Head of caudate nucleus (tissue), 42 donors: ENCODE results near the gene FHOD3.

Source experiments
- DNase-seq, 42 donors: peaks; one replicate each; pipeline versions ENCODE4 v3.0.0 to v3.0.0-alpha.2; 2020 to 2021; ENCODE audit warnings: mixed read lengths in 7 of 42
- intact Hi-C: fragments of 100-400 bp; cut with DNase I; formaldehyde crosslinking; loops from one replicate; pipeline ENCODE4 v1.15.0; 2022

The FHOD3 gene

DNA sequence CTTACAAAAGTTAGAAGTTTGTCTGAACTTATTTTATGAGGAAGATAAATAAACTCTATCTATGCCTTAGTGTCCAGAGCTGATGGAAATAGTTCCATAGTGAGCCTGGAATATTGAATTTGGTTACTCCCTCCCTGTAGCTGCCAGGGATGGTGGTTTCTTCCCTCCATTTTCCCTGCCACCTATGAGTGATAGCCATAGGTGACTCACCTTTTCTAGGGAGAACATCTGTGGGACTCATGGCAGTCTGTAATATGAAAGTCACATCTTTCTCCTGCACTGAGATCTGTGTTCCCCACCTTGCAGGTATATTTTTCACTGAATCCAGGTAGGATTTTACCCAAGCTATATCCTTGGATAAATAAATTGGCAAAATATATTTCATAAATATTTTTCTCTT, 382.5 kb downstream of the FHOD3 start:
- DNase-seq: no peak
- intact Hi-C loops: no loop called here

DNA sequence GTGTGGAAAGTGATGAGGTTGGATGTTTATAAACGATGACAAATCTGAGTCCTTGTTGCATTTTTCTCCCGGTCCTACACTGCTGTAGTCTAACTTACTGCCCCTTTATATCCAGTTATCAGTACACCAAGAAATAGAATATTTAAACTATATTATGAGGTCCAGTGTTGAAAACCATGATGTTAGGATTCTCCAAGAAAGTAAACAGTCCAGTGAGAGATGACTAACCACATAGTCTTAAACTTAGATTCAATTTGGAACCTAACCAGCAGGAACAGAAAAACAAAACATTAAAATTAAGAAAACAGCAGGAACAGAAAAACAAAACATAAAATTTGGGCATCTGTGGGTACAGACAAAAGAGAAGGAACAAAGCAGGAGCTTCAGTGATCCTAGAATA, 388.1 kb downstream of the FHOD3 start:
- DNase-seq: no peak
- intact Hi-C loops: no loop called here

DNA sequence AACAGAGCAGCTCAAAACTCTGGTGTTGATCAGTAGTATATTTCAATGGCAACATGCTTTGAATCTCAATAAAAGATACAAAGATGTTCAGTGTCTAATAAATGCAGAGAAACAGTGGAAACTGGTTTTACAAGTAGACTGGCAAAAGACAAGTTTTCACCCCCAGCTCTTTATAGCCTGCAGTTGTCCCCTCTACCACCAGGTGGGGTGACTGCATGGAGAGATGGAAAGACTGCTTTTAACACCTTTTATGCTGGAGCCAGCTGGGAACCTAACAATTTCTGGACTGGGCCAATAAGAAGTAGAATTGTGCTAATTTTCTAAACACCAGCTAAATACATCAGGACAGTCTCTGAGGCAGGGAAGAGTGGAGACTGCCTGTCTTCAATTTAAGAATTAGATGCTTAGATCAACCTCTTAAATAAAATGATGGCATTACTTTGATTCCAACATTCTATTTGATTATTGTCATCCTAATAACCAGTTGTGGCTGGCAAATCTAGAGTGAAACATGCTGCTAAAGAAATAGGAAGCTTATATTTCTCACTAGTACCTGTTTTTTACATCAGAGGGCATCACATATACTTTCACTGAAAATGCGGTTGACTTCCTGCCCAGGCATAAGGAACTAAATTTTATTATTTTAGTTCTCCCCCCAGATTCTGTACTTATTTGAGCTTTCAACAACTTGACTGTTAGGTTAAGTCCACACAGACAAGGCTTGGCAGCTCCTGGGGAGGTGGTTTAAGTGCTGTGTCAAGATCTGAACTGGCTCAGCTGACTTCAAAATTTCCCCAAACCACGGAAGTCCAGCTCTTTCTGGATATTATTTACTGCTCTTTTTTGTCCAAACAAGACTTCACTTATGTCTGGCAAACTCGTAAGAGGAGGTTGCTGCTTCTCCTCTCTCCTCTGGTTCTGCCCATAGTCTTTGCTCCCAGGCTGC, 390.8 kb downstream of the FHOD3 start:
- peak; percentile 17 to 90 (median 72) for DNase-seq
- intact Hi-C loops: no loop called here

- no peak for DNase-seq
- intact Hi-C loops: loop anchor here (5.0 kb wide), 1 partner anchor 65 kb away; no protein-coding TSS in a partner anchor
Observed at GRCh38 chr18:36692371-36692770, 394.9 kb downstream of the FHOD3 start.

- intact Hi-C loops: loop anchor here (5.0 kb wide), 1 partner anchor 64 kb away; no protein-coding TSS in a partner anchor
Observed at GRCh38 chr18:36692921-36693332, 395.4 kb downstream of the FHOD3 start.

GRCh38 chr18:36693931-36694620, 396.6 kb downstream of the FHOD3 start:
- no peak for DNase-seq
- intact Hi-C loops: loop anchor here (5.0 kb wide), 1 partner anchor 63 kb away; no protein-coding TSS in a partner anchor

More at GRCh38 chr18:36692921-36693332, 395.4 kb downstream of the FHOD3 start:
- DNase-seq: no peak

GRCh38 chr18:36695806-36696205, 398.3 kb downstream of the FHOD3 start:
- DNase-seq: no peak
- intact Hi-C loops: no loop called here

DNA sequence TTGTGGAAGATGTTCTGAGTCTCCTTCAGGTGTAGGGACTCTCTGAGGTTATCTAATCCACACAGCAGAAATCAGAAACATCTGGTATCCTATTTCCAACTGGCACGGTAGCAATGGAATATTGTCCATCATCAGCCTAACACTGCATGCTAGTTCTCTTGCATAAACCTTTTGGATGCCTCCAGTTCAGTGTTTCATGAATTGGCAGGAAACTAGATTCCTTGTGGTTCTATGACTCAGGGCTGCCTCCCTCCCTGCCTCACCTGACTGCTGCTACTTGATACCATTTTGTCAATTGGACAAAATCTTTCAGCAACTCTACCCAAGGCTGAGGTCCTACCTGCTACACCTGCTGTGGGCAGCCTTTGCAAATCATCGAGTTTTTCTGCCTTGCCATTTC, 400.4 kb downstream of the FHOD3 start:
- DNase-seq: no peak
- intact Hi-C loops: no loop called here

DNA sequence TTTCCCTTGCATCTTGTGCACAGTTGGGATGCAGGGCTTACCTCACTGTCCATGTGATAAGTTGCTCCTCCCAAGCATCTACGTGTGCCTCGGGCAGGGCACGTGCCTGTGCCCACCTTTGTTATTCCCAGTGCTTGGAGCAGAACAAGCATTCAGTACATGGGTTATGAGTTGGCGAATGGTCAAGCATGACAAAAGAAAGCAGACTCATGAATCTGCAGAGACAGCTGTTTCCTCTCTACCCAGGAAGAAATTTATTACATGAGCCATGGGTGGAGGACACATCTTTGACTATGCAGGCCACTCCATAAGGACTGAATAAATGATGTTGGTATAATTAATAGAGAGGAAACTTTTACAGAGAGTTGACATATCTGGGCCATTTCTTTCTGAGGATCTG, 403.4 kb downstream of the FHOD3 start:
- no peak for DNase-seq
- intact Hi-C loops: no loop called here

- intact Hi-C loops: no loop called here
- no peak for DNase-seq
Observed at GRCh38 chr18:36702401-36703013, 405.0 kb downstream of the FHOD3 start.

DNA sequence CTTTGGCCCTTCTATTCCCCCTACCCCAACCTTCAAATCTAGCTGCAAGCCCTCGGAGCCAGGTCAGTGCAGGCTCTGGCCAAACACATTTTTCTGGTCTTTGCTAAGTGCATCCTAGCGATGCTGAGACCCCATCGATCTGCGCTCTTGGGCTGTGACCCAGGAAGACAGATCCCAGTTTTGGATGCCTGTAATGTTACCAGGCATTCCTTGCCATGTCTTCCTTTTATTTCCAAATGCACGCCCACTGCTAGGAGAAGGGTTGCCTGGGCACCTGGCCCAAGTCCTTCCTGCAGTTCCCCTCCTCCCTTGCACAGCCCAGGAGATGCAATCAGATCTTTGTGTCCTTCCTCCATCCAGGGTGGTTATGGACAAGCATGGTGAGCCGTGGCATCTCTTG, 406.6 kb downstream of the FHOD3 start:
- intact Hi-C loops: no loop called here

DNA sequence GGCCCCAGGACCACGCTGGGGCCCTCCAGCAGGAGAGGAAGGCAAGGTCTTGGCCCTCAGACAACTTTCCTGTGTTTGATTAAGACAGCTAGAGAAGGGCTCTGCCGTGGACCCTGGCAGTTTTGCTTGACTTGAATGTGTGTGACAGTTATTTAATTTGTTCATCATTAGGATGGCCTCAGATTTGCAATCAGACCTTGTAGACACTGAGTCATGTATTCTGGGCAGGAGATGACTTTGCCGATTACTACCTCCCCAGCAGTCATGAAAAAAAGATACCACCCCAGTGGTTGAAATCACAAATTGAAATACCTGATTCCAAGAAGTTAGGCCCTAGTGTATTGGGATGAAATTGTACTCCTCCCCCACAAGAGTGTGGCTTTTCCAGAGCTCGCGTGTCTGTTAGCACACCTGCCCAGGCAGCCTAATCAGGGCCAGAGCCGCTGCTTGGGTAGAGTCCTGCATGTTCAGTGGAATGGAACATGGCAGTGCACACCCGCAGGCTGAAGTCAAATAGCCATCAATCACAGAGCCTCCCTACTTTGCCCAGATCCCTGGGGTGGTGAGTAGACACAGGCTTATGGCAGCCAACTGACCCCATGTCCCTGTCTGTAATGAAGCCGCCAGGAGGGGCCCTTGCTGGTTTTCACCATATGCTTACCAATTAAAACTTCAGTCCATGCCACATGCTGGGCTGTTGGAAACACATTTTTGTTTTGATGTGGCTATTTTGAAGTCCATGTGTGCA, 408.8 kb downstream of the FHOD3 start:
- intact Hi-C loops: no loop called here
- no peak for DNase-seq

More for the DNA sequence above, 406.6 kb downstream of the FHOD3 start:
- DNase-seq: no peak

DNA sequence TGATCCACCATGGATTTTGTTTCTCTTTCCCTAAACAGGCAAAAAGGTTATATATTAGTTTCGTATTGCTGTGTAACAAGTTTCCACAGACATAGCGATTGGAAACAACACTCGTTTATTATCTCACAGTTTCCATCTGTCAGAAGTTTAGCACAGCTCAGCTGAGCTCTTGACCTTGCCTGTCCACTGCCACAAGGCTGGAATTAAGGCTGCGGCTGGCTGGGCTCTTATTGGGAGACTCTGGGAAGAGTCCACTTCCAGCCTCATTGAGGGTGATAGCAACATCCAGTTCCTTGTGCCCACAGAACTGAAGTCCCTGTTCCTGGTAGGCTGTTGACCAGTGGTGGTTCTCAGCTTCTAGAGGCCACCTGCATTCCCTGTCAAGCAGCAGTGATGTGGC, 410.9 kb downstream of the FHOD3 start:
- no peak for DNase-seq
- intact Hi-C loops: no loop called here

DNA sequence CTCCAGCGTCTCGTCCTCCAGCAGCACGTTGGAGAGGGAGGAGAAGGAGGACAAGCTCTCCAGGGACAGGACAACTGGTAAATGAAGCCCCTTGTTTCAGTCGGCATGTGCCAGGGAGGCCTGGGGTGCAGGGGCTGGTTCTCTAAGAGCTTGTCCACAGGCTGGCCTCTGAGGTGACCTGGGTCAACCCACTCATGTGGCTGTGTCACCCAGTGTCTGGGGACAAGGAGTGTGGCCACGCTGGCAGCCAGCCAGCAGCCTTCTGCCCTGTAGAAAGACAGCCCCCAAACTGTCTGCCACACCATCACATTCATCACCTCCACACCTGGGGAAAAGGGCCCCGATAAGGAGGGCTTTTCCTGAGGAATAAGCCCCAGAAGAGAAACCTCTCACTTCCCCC, 411.8 kb downstream of the FHOD3 start:
- DNase-seq: no peak
- intact Hi-C loops: no loop called here

GRCh38 chr18:36711014-36711725, 413.7 kb downstream of the FHOD3 start:
- no peak for DNase-seq
- intact Hi-C loops: no loop called here

- peak in 40 of 42 donors; percentile 29 to 90 (median 60) for DNase-seq
- intact Hi-C loops: no loop called here
Observed at GRCh38 chr18:36711813-36712444, 414.4 kb downstream of the FHOD3 start.

DNA sequence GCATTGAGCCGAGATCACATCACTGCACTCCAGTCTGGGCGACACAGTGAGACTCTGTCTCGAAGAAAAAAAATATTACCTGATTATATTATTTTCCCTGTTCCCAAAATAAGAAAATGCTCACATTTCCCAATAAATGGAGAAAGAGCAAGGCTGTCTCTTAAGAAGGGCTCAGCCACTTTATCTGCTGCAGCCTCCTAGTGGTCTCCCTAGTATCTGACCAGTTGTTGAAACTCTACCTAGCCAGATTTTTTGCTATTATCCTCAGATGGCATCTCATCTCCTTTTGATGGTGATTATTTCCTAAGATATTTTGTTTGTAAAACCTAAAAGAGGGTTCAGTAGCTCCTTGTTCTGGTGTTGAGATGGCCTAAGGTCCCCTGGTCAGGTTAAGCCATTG, 417.0 kb downstream of the FHOD3 start:
- intact Hi-C loops: no loop called here
- no peak for DNase-seq
